ENCODE measurements around the gene USP54. TPM values are rescaled to one million over a fixed set of nuclear protein-coding genes. Genes with fewer than 3 reads are reported as not detected.

Gene USP54
- total and polyA plus RNA-seq, 8 donors = 54.8 to 122 (median 66.1) TPM

DNA sequence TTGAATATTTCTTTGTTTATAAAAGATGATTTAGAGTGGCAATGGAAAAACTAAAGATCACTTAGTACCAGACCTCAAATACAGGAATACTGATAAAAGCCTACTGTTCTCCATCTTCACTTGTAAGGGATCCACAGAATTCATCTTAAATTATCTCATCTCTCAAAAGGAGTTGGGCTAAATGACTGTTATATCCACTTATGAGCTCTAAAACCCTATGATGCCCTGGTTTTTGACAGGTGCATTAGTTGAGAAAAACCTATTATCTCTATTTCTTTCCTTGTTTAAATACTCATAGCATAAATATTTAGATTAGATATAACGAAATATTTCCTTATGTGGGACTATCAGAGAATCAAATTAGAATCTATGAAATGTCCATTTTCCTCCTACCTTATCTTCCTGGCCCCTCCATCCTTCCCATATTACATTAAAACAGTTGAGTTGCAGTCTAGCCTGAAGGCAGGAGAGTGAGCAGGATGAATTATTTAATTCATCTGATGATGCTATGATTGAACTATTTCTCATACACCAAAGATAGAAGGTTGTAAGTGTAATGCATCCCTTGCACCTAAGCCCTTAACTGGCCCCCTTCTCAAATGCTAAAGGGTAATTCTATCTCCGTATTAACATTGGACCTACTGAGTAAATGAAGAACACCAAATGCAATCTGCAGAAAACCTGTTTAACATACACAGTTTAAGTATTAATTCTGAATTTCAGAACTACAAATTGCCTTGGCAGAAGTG is 125.0 kb downstream of the USP54 start:
- Histone ChIP-seq H3K27ac (no peak overlapping the region), H3K36me3 (peaks cover 0 to 80% of the 10 kb centered on the region in 2 donors), H3K4me3 (no peak overlapping the region), H3K9me3 (no peaks in the 10 kb centered on the region), H3K4me1 (no peaks in the 10 kb centered on the region), H3K27me3 (no peaks in the 10 kb centered on the region)
- TF ChIP-seq, protein P1, sequence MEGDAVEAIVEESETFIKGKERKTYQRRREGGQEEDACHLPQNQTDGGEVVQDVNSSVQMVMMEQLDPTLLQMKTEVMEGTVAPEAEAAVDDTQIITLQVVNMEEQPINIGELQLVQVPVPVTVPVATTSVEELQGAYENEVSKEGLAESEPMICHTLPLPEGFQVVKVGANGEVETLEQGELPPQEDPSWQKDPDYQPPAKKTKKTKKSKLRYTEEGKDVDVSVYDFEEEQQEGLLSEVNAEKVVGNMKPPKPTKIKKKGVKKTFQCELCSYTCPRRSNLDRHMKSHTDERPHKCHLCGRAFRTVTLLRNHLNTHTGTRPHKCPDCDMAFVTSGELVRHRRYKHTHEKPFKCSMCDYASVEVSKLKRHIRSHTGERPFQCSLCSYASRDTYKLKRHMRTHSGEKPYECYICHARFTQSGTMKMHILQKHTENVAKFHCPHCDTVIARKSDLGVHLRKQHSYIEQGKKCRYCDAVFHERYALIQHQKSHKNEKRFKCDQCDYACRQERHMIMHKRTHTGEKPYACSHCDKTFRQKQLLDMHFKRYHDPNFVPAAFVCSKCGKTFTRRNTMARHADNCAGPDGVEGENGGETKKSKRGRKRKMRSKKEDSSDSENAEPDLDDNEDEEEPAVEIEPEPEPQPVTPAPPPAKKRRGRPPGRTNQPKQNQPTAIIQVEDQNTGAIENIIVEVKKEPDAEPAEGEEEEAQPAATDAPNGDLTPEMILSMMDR (IDR thresholded peaks at IDR 0.05) = no peak
- ATAC-seq (no peak), DNase-seq (no peak)
- intact Hi-C loops (cut with DNase I) = no loop called here

DNA sequence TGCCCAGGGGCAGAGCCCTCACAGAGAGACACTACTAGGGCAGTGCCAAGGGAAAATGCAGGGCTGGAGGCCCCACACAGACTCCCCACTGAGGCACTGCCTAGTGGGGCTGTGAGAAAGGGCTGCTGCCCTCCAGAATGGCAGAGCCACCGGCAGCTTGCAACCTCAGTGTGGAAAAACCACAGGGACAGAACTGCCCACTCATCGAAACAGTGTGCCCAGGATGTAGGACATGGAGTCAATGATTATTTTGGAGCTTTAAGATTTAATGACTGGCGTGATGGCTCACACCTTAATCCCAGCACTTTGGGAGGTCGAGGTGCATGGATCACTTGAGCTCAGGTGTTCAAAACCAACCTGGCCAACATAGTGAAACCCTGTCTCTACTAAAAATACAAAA is 130.2 kb downstream of the USP54 start:
- intact Hi-C loops (cut with DNase I) = no loop called here
- H3K36me3 ChIP-seq = peaks cover 0 to 58% of the 10 kb centered on the region in 2 donors
- DNase-seq = no peak
- TF ChIP-seq, protein P1 (IDR thresholded peaks at IDR 0.05) = no peak
- H3K4me3 ChIP-seq = no peak overlapping the region
- no peaks in the 10 kb centered on the region for H3K27me3 ChIP-seq
- H3K27ac ChIP-seq = no peak overlapping the region
- no peaks in the 10 kb centered on the region for H3K4me1 ChIP-seq
- no peak for ATAC-seq
- H3K9me3 ChIP-seq = no peaks in the 10 kb centered on the region

DNA sequence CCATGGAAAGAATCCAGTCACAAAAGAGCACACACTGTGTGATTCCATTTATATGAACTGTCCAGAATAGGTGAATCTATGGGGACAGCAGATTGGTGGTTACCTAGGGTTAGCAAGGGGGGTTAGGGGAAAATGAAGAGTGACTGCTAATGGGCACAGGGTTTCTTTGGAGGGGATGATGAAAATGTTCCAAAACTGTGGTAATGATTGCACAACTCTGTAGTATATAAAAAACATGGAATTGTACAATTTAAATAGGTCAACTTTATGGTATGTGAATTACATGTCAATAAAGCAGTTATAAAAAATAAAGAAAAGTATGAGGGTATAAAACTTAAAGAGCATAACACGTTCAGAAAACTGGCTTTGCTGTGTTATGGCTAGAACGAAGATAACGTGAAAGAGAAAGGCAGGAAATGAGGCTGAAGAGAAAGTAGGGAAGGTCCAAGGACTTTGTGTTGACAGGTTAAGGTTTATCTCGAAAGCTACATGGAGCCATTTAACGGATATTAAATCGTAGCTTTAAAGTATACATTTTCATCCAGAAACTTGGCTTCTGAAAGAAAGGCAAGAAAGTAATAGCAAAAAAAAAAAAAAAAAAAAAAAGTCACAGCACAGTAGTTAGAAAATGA is 131.3 kb downstream of the USP54 start:
- intact Hi-C loops (cut with DNase I) = no loop called here
- TF ChIP-seq, protein P1 (IDR thresholded peaks at IDR 0.05) = no peak

DNA sequence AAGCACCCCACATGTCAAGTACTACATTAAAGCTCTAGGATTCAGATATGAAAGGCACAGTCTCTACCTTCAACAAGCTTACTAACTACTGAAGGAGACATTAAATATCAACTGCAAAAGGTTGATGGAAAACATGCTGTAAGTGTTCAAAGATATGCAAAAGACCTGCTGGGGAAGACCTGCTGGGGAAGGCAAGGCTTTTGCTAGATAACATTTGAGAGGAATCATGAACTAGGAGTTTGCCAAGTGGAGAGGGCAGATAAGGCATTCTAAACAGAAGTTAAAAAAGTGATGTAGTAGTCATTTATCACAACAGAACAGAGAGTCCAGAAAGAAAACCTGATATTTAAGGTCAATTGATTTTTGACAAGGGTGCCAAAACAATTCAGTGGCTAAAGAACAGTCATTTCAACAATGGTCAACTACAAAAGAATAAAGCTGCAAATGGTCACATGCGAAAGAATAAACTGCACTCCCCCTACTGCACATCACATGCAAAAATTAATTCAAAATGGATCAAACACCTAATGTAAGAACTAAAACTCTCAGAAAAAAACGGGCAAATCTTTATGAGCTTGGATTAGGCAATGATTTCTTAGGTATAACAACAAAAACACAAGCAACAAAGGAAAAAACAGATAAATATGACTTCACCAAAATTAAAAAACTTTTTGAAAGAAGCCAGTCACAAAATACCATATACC is 134.8 kb downstream of the USP54 start:
- H3K27me3 ChIP-seq = no peaks in the 10 kb centered on the region
- H3K4me3 ChIP-seq = no peak overlapping the region
- TF ChIP-seq, protein P1 (IDR thresholded peaks at IDR 0.05) = no peak
- peaks cover 0 to 43% of the 10 kb centered on the region in 2 donors for H3K36me3 ChIP-seq
- H3K27ac ChIP-seq = no peak overlapping the region
- intact Hi-C loops (cut with DNase I) = no loop called here
- H3K4me1 ChIP-seq = no peaks in the 10 kb centered on the region
- no peaks in the 10 kb centered on the region for H3K9me3 ChIP-seq
- ATAC-seq (no peak), DNase-seq (no peak)

More for the DNA sequence above, 131.3 kb downstream of the USP54 start:
- no peaks in the 10 kb centered on the region for H3K4me1 ChIP-seq
- peak in 1 of 4 donors; percentile 2 for DNase-seq
- no peaks in the 10 kb centered on the region for H3K27me3 ChIP-seq
- H3K4me3 ChIP-seq = no peak overlapping the region
- ATAC-seq = no peak
- H3K36me3 ChIP-seq = peaks cover 0 to 52% of the 10 kb centered on the region in 2 donors
- H3K27ac ChIP-seq = no peak overlapping the region
- H3K9me3 ChIP-seq = no peaks in the 10 kb centered on the region

DNA sequence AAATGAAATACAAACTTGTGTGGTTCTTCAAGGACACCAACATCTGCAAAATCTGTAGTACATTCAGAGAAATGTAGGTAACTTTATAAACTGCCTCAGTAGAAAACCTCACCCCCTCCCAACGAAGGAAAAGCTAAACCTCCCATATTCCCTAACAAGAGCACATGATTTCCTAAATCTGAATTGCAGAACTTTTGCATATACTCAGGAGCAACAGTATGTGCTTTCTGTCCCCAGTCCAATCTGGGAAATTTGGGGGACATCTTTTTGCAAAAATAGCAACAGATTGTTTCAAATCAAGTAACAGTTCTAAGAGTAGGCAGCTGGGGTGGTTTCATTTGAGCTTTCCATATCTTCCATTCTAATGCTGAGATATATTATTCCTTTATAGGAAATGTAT is 142.0 kb downstream of the USP54 start:
- intact Hi-C loops (cut with DNase I) = no loop called here
- Histone ChIP-seq H3K4me1 (no peaks in the 10 kb centered on the region), H3K36me3 (peaks cover 0 to 34% of the 10 kb centered on the region in 2 donors), H3K27me3 (no peaks in the 10 kb centered on the region), H3K9me3 (no peaks in the 10 kb centered on the region), H3K27ac (no peak overlapping the region), H3K4me3 (no peak overlapping the region)
- TF ChIP-seq, protein P1 (IDR thresholded peaks at IDR 0.05) = no peak
- DNase-seq (no peak), ATAC-seq (no peak)
